Fibroblast of skin of left quadriceps (primary cell): ENCODE measurements around the gene HACD1.
"Not testable (repeated sequence)": the region's sequence is repeated elsewhere in the genome, so short reads cannot be mapped to it uniquely, and the experiment has no call there.

Source experiments
- DNase-seq, 2 experiments: peaks; one replicate each; pipeline ENCODE4 v3.0.0-alpha.2; 2013; ENCODE audit warnings: low read depth in 2 of 2

HACD1 gene

GRCh38 chr10:17643755-17644484 is 26.7 kb upstream of the HACD1 start, which contains the start of gene STAM:
TSS of gene STAM (plus strand) at chr10:17644151. CDS start at chr10:17644340, 189 bp downstream.
- peak; percentile 85 to 88 for DNase-seq

DNA sequence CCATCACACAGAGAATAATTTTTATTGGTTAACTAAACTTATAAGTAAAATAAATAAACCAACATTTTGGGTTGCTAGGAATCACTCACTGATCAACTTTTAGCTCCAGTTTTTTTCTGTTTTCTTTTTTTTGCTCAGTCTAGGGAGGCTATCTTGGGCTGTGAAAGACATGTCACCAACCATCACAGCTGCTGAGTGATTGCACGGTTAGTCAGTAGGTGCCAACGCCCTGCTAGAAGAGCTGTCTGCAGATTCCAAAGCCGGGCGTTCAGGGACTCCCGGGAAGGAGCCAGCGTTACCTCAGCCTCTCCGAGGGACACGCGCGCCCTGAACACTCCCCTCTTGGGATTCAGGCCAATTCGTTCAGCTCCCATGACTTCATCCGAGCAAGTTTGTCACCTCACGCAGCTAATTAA is 26.2 kb upstream of the HACD1 start:
- no peak for DNase-seq

DNA sequence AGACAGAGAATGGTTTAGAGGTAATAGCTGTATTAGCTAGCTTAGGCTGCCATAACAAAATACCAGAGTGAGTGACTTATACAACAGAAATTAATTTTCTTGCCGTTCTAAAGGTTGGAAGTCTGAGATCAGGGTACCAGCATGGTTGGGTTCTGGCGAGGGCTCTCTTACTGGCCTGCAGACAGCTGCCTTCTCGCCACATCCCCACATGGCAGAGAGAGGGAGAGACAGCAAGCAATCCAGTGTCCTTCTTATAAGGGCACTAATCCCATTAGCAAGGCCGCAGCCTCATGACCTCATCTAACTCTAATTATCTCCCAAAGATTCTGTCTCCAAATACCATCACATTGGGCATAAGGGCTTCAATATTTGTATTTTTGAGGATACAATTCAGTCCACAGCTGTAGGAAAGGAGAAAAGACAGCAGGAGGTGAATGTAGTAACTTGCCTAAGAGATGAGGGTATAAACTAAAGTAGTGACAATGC is 23.2 kb upstream of the HACD1 start:
- no peak for DNase-seq

GRCh38 chr10:17637869-17638268 is 20.7 kb upstream of the HACD1 start:
- DNase-seq: no peak

DNA sequence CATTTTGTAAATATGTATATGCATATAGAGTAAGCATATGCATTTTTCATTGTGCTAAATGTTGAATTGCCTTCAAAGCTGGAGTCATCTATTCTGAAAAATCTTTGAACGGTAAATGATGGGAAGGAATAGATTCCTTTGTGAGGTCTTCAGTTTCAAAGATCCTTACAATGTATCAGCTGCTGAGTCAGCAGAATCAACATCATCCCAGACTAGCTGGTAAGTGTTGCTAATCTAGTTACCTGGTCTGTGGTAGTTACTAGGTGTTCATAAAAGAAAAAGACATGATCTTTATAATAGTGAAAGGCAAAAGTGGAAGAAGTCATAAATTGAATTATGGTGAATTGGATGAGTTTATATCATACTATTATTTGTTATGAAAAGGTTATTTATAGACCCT is 16.2 kb upstream of the HACD1 start:
- no peak for DNase-seq

DNA sequence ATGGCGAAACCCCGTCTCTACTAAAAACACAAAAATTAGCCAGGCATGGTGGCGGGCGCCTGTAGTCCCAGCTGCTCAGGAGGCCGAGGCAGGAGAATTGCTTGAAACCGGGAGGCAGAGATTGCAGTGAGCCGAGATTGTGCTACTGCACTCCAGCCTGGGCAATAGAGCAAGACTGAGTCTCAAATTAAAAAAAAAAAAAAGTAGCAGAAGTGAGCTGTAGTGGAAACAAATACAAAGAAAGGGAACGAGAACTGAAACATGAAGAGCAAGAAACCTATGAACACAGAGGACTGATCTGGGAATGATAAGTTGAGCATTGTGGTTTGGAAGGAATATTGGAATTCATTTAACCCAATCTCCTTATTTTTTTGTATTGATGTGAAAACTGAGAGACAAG is 15.4 kb upstream of the HACD1 start:
- DNase-seq: not testable (repeated sequence)

- DNase-seq: no peak
Observed at GRCh38 chr10:17626656-17627055, 9.5 kb upstream of the HACD1 start.

DNA sequence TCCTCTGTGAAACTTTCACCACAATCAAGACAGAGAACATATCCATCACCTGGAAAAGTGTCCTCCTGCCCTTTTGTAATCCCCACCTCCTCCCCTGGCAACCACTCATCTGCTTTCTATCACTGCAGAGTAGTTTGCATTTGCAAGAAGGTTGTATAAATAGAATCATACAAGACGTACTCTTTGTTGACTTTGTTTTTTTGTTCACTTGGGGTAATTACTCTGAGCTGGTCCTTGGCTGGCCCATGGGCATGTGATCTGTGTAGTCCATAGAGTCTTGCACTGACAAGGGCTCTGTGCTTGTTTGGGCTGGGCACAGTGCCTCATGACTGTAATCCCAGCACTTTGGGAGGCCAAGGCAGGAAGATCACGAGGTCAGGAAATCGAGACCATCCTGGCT is 7.8 kb upstream of the HACD1 start:
- DNase-seq: no peak

- no peak for DNase-seq
Observed at GRCh38 chr10:17622061-17622460, 4.9 kb upstream of the HACD1 start.

DNA sequence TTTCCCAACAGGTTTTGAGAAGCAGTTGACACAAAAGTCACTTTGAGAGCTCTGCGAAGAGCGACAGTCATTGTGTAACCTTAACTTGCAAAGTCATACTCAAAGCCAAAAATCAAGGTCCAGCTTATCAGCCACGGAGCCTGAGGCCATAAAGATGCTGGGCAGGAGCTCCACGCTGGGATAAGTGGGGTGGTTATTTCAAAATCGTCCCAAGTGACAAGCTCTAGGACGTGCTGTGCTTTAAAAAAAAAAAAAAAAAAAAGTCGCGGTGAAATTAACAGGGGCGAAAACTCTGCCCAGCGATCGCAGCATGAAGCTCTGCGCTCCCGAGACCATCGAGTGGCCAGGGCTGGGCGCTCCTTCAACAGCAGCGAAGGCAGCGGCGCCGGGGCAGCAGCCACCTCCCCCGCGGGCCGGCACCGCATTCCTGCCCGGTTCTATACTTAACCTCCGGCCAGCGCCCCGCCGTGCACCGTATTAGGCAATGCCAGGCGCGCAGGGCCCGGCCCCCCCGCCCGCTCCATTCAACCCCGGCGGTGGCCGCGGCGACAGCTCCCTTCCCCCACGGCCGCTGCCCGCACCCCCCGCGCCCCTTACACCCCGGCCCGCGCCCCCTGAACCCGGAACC is 657 bp downstream of the HACD1 start:
- no peak for DNase-seq

DNA sequence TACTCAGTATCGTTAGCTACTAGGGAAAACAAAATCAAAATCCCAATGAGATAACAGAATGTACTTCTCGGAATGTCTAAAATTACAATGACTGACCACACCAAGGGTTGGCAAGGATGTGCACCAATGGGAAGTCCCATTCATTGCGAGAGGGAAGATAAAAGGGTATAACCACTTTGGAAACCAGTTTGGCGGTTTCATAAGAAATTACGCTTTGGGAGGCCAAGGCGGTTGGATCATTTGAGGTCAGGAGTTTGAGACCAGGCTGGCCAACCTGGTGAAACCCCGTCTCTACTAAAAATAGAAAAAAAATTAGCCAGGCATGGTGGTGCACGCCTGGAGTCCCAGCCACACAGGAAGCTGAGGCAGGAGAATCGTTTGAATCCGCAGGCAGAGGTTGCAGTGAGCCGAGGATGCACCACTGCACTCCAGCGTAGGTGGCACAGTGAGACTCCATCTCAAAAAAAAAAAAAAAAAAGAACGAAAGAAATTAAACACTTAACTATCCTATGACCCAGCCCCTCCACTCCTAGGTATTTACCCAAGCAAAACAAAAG is 7.6 kb downstream of the HACD1 start:
- no peak for DNase-seq

GRCh38 chr10:17607603-17608332 is 9.4 kb downstream of the HACD1 start:
- DNase-seq: peak in 1 of 2 experiments; percentile 16

GRCh38 chr10:17607060-17607459 is 10.1 kb downstream of the HACD1 start:
- no peak for DNase-seq

- no peak for DNase-seq
Observed at GRCh38 chr10:17606547-17607040, 10.6 kb downstream of the HACD1 start.

GRCh38 chr10:17605936-17606335 is 11.2 kb downstream of the HACD1 start:
- no peak for DNase-seq

GRCh38 chr10:17599089-17599488 is 18.1 kb downstream of the HACD1 start:
- DNase-seq: no peak

DNA sequence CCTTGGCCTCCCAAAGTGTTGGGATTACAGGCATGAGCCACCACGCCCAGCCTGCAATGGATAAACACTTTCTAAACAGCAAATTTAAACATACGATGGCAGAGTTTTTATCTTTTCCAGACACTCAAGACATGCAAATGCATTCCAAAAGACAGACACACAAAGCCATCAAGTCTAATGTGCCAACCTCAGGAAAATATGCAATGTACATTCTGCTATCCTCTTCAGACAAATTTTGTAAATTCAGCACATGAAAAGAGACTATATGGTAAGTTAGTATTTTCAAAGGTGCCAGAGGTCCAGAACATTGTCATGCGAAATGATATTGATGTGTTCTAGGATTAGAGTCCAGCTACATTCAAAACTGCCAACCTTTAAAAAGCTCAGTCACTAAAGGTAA is 19.8 kb downstream of the HACD1 start:
- no peak for DNase-seq

DNA sequence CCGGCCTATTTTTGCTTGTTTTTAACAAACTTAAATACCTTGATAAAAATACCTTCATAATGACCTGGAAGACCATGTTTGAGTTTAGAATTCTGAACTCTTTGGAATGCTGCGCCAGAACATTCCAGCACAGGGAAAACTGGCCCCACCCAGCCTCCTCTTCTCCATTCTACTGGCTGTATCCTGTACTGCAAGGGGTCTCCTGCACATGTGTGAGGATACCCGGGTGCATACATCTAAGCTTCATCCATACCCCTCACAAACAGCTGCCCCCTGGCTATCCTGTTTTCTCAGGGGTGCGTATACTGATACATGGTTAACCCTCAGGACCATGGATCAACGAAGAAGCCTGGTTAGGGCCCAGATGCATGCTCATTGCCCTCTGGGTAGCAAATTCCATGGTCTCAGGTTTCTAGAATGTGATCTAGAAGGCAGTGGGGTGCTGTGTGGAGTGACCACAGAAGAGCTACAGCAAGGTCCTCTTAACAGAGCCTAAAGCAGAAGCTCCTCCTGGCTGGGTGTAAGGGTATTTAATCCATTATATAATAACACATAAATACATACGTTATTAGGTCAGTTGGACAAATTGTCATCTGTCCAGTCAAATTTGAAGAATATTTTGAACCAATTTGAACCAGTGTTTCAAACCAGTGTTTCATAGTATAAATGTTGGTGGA is 26.1 kb downstream of the HACD1 start:
- no peak for DNase-seq

- DNase-seq: not testable (repeated sequence)
Observed at GRCh38 chr10:17589316-17589715, 27.9 kb downstream of the HACD1 start.

DNA sequence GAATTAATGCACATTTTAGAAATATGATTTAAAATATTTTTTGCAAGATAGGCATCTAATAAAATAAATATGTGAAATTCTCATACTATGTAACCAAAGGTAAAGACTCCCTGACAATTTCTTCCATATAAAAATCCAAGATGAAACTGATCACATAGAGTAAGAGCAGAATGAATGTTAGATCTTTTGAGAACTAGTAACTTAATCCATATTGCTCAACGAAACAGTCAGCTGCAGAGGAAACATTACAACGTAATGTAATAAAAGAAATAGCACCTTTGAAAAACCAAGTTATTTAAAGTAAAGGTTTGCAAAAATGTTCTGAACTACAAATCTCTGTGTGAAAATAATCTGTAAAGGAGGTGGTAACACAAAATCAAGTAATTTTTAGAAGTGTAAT is 28.8 kb downstream of the HACD1 start:
- DNase-seq: no peak

- not testable (repeated sequence) for DNase-seq
Observed at GRCh38 chr10:17587321-17587720, 29.9 kb downstream of the HACD1 start.
